Measurements from ENCODE around the gene KLF13.
A peak's percentile ranks its signal among the peaks of the same experiment; 100 is the strongest.

The KLF13 gene

GRCh38 chr15:31387479-31388118 lies 61.0 kb downstream of the KLF13 start:
- DNase-seq, result peak; percentile 35

DNA sequence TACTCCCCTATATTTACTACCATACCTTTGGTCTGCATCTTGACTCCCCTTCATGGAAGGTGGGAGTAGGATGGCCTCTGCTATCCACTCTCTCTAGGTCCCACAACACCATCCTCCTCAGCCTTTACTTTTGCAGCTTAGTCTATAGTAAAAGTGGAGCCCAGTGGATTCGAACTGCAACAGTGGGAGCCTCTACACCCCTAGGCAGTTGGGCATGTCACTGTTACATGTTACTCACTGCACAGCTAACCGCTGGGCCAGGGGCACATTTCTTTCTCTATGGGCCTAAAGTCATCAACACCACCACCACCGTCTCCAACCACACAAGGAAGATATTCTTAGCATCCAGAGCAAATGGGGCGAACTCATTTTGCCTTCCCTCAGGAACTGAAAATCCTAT lies 62.9 kb downstream of the KLF13 start:
- DNase-seq, result no peak

DNA sequence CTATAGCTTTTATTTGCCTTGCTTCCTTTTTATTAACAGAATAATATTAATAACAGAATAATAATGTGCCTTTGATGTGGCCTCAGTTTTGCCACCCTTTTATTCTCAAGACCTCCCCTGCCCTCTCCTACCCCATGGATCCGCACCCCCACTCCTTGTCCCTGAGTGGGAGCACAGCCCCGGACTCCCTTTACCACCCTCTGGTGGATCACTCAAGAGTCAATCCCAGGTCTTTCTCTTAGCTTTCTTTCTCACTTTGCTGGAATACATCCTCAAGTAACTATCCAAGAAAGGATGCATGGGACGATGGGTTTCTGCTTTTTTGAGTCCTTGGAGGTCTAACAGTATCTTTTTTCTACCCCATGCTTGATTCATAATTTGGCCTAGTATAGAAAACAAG lies 63.4 kb downstream of the KLF13 start:
- no peak for DNase-seq

DNA sequence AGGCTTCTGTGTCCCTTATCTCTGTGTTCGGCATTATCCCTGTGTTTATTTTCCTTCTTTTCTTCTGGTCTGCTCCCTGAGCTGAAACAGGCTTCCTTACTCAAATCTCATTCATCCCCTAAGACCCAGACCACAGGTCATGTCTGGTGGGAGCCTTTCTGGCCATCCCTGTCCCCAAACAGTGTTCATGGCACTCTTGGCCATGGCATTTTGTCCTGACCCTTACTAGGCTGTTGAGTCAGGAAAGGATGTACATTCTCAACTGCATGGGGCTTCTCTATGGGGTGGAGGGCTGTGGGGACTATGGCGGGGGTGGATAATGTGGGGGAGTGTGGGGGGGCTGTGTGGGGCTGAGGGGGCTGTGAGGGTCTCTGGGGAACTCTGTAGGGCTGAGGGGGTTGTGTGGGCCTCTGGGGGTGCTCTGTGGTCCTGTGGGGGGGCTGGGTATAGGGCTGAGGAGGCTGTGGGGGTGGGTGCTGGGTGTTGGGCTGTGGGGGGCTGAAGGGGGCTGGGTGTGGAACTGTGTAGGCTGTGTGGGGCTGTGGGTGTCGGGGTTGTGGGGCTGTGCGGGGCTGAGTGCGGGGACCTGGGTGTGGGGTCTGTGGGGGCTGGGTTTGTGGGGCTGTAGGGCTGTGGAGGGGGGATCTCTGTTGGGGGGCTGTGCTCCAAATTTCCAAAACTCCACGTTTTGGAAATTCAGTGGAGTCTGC lies 64.3 kb downstream of the KLF13 start:
- DNase-seq, result no peak

DNA sequence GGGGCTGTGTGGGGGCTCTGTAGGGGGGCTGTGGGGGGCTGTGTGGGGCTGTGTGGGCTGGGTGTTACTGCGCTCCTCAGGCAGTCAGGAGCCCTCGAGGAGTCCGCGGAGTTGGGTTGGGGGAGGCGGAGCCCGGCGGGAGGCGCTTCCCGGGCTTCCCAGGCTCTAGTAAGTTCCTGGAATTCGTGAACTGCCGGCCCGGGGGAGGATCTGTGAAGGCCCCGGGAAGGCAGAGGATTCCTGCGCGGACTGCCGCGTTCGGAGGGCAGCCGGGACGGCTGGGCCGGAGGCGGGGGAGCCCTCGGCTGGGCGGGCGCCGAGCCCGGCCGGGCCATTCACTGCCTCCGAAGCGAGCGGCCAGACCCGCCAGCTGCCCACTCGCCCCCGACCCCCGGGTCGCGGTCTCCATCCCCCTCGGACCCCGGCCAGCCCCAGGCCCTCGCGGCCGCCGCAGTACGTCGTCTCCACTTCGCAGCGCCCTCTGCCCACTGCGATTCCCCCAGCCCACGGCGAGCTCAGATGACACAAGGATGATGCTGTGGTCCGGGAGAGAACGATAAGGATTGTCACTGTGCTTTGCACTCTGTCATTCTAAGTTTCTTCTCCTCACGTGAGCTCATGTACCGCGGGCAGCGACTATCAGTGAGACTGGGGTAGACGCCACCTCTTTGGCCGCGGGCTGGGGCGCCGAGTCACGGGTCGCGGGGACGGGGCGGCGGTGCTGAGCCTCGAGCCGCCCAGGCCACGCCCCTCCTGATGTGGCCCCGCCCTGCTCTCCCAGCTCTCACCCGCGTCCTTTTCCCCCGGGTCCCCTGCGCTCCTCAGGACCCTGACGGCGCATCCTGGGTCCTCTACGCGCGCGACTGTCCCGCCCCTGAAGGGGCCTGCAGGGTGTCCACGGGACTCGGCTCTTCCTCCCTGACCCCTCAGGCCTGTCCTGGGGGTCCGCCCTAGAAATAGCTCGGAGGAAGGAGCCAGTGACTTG lies 65.3 kb downstream of the KLF13 start:
- no peak for DNase-seq

DNA sequence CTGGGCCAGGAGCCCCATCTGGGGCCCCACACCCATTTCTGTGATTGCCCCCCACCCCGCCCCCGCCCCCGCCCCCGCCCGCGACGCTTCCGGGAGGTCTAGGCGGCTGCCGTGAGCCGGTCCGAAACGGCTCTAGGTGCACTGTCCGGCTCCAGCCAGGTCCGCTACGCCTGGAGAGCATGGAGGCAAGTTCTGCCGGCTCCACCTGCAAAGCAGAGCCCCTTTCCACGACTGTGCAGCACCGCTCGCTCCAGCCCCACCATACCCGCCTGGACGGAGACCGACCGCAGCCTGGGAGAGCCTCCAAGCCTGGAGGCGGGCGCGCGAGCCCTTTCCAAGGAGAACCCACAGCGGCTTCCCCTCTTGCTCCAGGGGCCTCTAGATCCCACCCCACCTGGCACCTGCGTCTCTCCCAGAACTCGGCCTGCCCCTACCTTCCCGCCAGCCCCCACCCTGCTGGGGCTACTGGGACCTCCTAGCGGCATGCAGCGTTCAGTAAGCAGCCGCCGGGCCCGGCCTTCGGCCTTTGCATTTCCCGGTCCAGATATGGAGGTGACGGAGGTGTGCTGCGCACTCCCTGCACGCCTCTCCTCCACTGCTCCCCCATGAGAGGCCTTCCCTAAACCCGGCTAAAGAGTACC lies 66.2 kb downstream of the KLF13 start:
- DNase-seq, result no peak

DNA sequence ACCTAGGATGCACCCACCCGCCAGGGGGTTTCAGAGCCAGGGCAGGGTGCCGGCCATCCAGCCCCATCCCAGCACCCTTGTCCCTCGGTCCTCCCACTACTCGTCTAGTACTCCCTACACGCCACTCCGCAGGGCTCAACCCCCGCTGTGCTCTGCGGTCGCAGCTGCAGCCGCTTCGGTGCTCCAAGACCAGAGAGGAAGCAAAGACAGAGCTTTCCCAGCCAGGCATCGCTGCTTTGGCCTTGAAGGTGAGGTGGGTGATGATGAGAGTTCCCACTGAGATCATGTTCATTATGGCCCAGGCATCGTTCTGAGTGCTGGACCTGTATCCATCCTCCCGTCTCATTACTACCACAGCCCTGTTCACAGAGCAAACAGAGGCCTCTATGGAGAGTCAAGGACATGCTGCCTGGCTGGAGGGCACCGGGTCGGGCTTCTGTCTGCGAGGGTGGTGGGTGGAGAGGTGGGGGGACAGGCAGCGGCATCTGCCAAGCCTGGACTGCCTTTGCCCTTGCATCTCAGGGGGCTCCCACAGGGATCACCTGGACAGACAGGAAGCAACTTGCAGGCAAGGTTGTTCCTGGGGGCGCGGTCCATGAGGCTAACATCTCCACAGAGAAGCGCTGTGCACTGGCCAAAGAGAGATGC lies 66.9 kb downstream of the KLF13 start:
- DNase-seq, result no peak

DNA sequence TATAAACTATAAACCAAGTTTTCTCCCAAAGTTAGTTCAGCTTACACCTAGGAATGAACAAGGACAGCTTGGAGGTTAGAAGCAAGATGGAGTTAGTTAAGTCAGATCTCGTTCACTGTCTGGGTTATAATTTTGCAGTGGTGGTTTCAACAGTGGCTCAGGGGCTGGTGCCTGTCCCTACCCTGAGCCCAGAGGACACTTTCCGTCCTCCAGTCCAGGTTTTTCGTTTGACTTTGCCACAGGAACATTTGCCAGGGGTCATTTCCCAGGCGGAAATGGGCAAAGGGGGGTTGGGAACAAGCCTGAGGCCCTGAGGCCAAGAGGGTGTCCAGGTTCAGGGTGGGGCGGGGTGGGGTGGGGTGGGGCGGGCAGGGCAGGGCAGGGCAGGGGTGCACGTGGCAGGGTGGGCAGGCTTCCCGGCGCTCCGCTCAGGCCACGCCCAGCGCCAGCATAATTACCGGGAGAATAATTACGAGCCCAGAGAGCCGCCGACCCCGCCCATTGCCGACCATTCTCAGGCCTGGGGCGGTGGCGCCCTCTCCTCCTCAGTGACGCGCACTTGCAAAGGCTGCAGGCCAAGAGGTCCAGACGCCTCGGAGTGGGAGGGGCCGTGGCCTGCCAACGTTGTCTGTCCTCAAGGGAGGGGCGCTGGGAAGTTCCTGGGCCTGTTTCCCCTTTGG lies 70.4 kb downstream of the KLF13 start:
- peak; percentile 18 for DNase-seq

DNA sequence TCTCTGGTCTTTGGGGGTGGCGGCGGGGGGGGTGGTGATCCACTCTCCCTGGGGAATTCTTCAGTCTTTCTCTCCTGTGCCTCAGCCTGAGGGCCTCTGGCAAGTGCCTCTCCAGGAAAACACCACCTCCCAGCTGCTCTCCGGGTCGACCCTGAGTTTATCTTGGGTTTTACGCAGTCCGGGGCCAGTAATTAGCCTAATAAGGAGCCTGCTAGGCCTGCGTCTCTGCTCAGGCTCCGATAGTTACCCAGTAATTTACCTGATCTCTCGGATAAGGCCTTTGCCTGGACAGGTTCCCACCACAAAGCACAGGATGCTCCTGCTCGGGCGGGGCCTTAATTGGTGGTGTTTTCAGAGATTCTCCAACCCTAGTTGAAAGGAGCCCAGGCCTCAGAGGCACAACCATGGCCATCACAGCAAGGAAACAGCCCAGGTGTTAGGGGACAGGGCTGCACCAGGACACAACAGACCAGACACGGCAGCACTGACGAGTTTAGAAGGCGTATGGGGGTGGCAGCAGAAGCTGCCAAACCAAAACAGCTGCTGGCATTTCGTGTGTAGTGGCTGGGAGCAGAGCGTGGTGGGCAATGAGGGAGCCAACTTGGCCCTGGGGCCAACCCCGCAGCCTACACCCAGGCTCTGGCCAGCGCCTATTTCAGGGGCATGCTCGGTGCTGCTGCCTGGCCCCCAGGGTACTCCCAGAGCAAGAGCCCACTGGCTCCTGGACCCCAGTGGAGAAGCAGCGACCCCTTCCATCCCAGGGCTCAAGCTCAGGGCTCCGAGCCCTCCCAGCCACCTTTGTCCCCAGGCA lies 71.4 kb downstream of the KLF13 start:
- no peak for DNase-seq

- no peak for DNase-seq
Observed at GRCh38 chr15:31398677-31399301, 72.2 kb downstream of the KLF13 start.

DNA sequence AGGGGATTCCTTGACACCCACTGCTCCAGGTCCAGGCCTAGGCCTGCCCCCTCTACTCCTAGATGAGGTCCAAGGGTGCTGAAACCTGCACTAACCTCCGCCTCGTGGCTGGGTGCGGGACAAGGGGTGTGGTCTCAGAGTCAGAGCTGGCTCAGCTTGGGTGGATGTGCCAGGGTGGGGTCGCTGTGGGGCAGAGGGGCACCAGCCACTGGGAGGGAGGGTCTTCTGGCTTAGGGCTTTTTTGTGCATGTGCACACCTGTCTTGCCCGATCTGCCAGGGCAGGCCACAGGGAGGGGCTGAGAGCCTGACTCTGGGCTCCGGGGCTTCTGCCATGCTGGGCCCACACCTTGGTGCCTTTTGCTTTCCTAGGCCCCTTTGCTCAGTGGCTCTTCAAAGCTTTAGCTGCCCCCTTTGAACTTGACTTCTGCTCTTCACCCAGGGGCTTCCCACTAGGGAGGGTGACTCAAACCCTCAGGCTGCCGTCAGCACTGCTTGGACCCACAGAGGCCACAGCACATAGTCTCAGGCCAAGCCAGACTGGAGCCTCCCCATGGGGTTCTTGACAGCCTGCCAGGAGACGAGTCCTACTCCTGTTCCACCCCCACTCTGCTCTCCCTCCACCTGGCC lies 73.0 kb downstream of the KLF13 start:
- DNase-seq, result no peak

DNA sequence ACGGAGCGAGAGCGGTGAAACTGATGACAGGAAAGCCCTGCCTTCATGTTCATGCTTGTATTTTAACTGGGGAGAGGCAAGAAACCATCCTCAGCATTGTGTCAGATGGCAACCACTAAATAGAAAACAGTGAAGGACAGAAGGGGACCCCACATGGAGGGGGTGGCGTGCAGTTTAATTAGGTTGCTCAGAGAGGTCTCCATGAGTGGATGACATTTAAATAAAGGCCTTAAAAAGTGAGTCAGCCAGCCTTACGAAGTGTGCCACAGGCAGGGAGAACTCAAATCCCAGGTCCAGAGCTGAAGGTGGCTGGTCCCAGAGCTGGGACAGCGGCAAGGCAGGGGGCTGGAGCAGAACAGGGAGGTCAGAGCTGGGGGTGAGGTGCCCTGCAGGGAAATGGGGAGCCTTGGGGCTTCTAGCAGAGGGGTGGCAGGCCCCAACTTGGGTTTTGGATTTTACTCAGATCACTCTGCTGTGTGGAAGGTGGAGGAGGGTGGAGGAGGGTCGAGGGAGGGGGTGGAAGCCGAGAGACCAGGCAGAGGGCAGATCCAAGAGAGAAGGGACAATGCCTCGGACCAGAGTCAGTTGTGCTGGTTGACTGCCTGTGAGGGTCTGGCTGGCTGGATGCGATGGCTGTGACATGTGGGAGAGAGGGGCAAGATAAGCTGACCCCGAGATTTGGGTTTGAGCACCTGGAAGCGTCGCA lies 73.7 kb downstream of the KLF13 start:
- DNase-seq, result no peak

- no peak for DNase-seq
Observed at GRCh38 chr15:31401282-31401681, 74.6 kb downstream of the KLF13 start.

- no peak for DNase-seq
Observed at GRCh38 chr15:31402003-31402402, 75.4 kb downstream of the KLF13 start.

GRCh38 chr15:31402511-31403056 lies 75.9 kb downstream of the KLF13 start:
- no peak for DNase-seq

- no peak for DNase-seq
Observed at GRCh38 chr15:31403096-31403495, 76.5 kb downstream of the KLF13 start.

DNA sequence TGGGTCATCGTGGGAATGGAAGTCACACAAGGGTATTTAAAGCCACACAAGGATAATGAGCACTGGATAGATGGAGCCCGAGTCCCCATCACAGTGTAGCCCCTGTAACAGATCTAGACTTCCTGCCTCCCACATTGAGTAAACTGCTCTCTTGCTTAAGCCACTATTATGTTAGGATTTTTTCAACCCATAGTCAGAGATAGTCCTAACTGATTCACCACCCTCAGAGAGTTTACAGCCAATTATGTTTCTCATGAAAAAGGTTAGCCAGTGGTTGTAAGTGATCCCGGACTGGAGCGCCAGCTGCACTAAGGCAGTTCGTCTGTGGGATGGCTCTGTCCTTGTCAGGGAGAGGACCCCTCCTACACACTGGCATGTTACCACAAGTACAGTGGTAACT lies 77.0 kb downstream of the KLF13 start:
- DNase-seq, result no peak

DNA sequence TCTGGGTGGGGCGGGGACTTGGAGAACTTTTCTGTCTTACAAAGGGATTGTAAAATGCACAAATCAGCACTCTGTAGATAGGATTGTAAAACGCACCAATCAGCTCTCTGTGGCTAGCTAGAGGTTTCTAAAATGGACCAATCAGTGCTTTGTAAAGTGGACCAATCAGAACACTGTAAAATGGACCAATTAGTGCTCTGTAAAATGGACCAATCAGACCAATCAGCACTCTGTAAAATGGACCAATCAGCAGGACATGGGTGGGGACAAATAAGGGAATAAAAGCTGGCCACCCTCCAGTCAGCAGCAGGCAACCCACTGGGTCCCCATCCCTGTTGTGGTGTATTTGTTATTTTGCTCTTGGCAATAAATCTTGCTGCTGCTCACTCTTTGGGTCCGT lies 77.7 kb downstream of the KLF13 start:
- no peak for DNase-seq

All from DMS79 (cell line).